Eye (tissue), 1 donor: ENCODE data around the gene KIF1B.
"Not testable (repeated sequence)": the region's sequence is repeated elsewhere in the genome, so short reads cannot be mapped to it uniquely, and the experiment has no call there.

Source experiments
- DNase-seq: peaks from one replicate; pipeline ENCODE4 v3.0.0-alpha.2; 2015

Gene KIF1B

GRCh38 chr1:10196976-10197375 lies 13.4 kb upstream of the KIF1B start:
- no peak for DNase-seq

- DNase-seq, result no peak
Measured at GRCh38 chr1:10200620-10201019, 9.8 kb upstream of the KIF1B start.

GRCh38 chr1:10204003-10204642 lies 6.2 kb upstream of the KIF1B start:
- peak; percentile 35 for DNase-seq

- not testable (repeated sequence) for DNase-seq
Measured at GRCh38 chr1:10205206-10205605, 5.2 kb upstream of the KIF1B start.

- no peak for DNase-seq
Measured at GRCh38 chr1:10207810-10208209, 2.6 kb upstream of the KIF1B start.

- DNase-seq, result no peak
Measured at GRCh38 chr1:10208537-10208936, 1.8 kb upstream of the KIF1B start.

GRCh38 chr1:10209590-10209904 lies 823 bp upstream of the KIF1B start:
- DNase-seq, result no peak

GRCh38 chr1:10210841-10211804 lies 753 bp downstream of the KIF1B start:
- peak; percentile 92 for DNase-seq

GRCh38 chr1:10211805-10212410 lies 1.5 kb downstream of the KIF1B start:
- peak; percentile 85 for DNase-seq

GRCh38 chr1:10212476-10212875 lies 2.1 kb downstream of the KIF1B start:
- DNase-seq, result no peak

- peak; percentile 24 for DNase-seq
Measured at GRCh38 chr1:10213186-10213705, 2.9 kb downstream of the KIF1B start.

- no peak for DNase-seq
Measured at GRCh38 chr1:10216090-10216749, 5.8 kb downstream of the KIF1B start.

GRCh38 chr1:10217748-10218441 lies 7.5 kb downstream of the KIF1B start:
- no peak for DNase-seq

GRCh38 chr1:10220200-10220599 lies 9.8 kb downstream of the KIF1B start:
- no peak for DNase-seq

- DNase-seq, result not testable (repeated sequence)
Measured at GRCh38 chr1:10220657-10221056, 10.3 kb downstream of the KIF1B start.

GRCh38 chr1:10225573-10225972 lies 15.2 kb downstream of the KIF1B start:
- no peak for DNase-seq

GRCh38 chr1:10228528-10228927 lies 18.2 kb downstream of the KIF1B start:
- DNase-seq, result no peak

- DNase-seq, result no peak
Measured at GRCh38 chr1:10229903-10230302, 19.5 kb downstream of the KIF1B start.

- no peak for DNase-seq
Measured at GRCh38 chr1:10232163-10232562, 21.8 kb downstream of the KIF1B start.

- no peak for DNase-seq
Measured at GRCh38 chr1:10236405-10237156, 26.2 kb downstream of the KIF1B start.

- no peak for DNase-seq
Measured at GRCh38 chr1:10237157-10237539, 26.8 kb downstream of the KIF1B start.

- no peak for DNase-seq
Measured at GRCh38 chr1:10242135-10242534, 31.8 kb downstream of the KIF1B start.
